ENCODE results near the gene ZNF143. TPM values are rescaled to one million over a fixed set of nuclear protein-coding genes. Genes with fewer than 3 reads are reported as not detected.

The ZNF143 gene
- total RNA-seq, 4 donors from 2014 or later: 20.7 to 45.6 (median 28.4) TPM

GRCh38 chr11:9518835-9519410, 58.1 kb downstream of the ZNF143 start:
- no peak for DNase-seq (ENCODE audit: low spot score)

GRCh38 chr11:9524001-9524400, 63.2 kb downstream of the ZNF143 start:
- DNase-seq (ENCODE audit: low spot score): no peak
- no peak for ATAC-seq (ENCODE audit: low FRiP score)
- no peak for TF ChIP-seq CTCF (IDR thresholded peaks at IDR 0.05)

More at GRCh38 chr11:9518835-9519410, 58.1 kb downstream of the ZNF143 start:
- ATAC-seq (ENCODE audit: low FRiP score): no peak
- TF ChIP-seq CTCF (IDR thresholded peaks at IDR 0.05): no peak

- no peak for TF ChIP-seq CTCF (IDR thresholded peaks at IDR 0.05)
- DNase-seq (ENCODE audit: low spot score) (no peak), ATAC-seq (ENCODE audit: low FRiP score) (no peak)
These were observed 64.3 kb downstream of the ZNF143 start for GRCh38 chr11:9525116-9525515.

GRCh38 chr11:9527481-9528135, 66.8 kb downstream of the ZNF143 start:
- DNase-seq (ENCODE audit: low spot score) (no peak), ATAC-seq (ENCODE audit: low FRiP score) (no peak)
- TF ChIP-seq CTCF (IDR thresholded peaks at IDR 0.05): no peak

GRCh38 chr11:9528136-9528501, 67.3 kb downstream of the ZNF143 start:
- TF ChIP-seq CTCF (IDR thresholded peaks at IDR 0.05): no peak
- no peak for ATAC-seq (ENCODE audit: low FRiP score)

GRCh38 chr11:9528573-9529333, 67.9 kb downstream of the ZNF143 start:
- no peak for DNase-seq (ENCODE audit: low spot score)
- TF ChIP-seq CTCF (IDR thresholded peaks at IDR 0.05): no peak
- ATAC-seq (ENCODE audit: low FRiP score): no peak

More at GRCh38 chr11:9528136-9528501, 67.3 kb downstream of the ZNF143 start:
- DNase-seq (ENCODE audit: low spot score): no peak

Measured in omental fat pad (tissue), 4 donors.